ENCODE measurements around the gene HIF1A.

GRCh38 chr14:61749264-61749663 is 54.0 kb downstream of the HIF1A start:
- TF ChIP-seq, protein P1, sequence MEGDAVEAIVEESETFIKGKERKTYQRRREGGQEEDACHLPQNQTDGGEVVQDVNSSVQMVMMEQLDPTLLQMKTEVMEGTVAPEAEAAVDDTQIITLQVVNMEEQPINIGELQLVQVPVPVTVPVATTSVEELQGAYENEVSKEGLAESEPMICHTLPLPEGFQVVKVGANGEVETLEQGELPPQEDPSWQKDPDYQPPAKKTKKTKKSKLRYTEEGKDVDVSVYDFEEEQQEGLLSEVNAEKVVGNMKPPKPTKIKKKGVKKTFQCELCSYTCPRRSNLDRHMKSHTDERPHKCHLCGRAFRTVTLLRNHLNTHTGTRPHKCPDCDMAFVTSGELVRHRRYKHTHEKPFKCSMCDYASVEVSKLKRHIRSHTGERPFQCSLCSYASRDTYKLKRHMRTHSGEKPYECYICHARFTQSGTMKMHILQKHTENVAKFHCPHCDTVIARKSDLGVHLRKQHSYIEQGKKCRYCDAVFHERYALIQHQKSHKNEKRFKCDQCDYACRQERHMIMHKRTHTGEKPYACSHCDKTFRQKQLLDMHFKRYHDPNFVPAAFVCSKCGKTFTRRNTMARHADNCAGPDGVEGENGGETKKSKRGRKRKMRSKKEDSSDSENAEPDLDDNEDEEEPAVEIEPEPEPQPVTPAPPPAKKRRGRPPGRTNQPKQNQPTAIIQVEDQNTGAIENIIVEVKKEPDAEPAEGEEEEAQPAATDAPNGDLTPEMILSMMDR (IDR thresholded peaks at IDR 0.05) = no peak
- no peak for TF ChIP-seq POLR2A (IDR thresholded peaks at IDR 0.05)

All from lower leg skin (tissue), 3 donors.